ENCODE results near the gene NARS2. TPM values are rescaled to one million over a fixed set of nuclear protein-coding genes. Genes with fewer than 3 reads are reported as not detected.
A peak's percentile ranks its signal among the peaks of the same experiment; 100 is the strongest.

NARS2 gene
- total RNA-seq, 1 donor from 2014 or later: 15.6 TPM

GRCh38 chr11:78420255-78420764 lies 154.4 kb downstream of the NARS2 start:
- H3K9me3 ChIP-seq: no peaks in the 10 kb centered on the region
- ATAC-seq (peak; percentile 2 to 3), DNase-seq (peak; percentile 70)
- H3K27me3 ChIP-seq (ENCODE audit: low read depth): no peaks in the 10 kb centered on the region
- no peak overlapping the region for H3K4me3 ChIP-seq
- peaks cover 42% of the 10 kb centered on the region for H3K4me1 ChIP-seq
- TF ChIP-seq, protein P1, sequence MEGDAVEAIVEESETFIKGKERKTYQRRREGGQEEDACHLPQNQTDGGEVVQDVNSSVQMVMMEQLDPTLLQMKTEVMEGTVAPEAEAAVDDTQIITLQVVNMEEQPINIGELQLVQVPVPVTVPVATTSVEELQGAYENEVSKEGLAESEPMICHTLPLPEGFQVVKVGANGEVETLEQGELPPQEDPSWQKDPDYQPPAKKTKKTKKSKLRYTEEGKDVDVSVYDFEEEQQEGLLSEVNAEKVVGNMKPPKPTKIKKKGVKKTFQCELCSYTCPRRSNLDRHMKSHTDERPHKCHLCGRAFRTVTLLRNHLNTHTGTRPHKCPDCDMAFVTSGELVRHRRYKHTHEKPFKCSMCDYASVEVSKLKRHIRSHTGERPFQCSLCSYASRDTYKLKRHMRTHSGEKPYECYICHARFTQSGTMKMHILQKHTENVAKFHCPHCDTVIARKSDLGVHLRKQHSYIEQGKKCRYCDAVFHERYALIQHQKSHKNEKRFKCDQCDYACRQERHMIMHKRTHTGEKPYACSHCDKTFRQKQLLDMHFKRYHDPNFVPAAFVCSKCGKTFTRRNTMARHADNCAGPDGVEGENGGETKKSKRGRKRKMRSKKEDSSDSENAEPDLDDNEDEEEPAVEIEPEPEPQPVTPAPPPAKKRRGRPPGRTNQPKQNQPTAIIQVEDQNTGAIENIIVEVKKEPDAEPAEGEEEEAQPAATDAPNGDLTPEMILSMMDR (IDR thresholded peaks at IDR 0.05): peak; percentile 72
- intact Hi-C loops (cut with DNase I): no loop called here
- H3K36me3 ChIP-seq: no peaks in the 10 kb centered on the region
- peak overlapping the region; percentile 97 for H3K27ac ChIP-seq

- H3K27me3 ChIP-seq (ENCODE audit: low read depth): no peaks in the 10 kb centered on the region
- peak overlapping the region; percentile 97 for H3K27ac ChIP-seq
- H3K9me3 ChIP-seq: no peaks in the 10 kb centered on the region
- peaks cover 40% of the 10 kb centered on the region for H3K4me1 ChIP-seq
- no peaks in the 10 kb centered on the region for H3K36me3 ChIP-seq
- peak; percentile 50 for DNase-seq
- peak; percentile 12 to 16 for ATAC-seq
- TF ChIP-seq, protein P1 (IDR thresholded peaks at IDR 0.05): no peak
- intact Hi-C loops (cut with DNase I): loop anchor here (10.0 kb wide), 1 partner anchor 145 kb away; no protein-coding TSS in a partner anchor
- H3K4me3 ChIP-seq: no peak overlapping the region
Observed at GRCh38 chr11:78419327-78419726, 155.3 kb downstream of the NARS2 start.

DNA sequence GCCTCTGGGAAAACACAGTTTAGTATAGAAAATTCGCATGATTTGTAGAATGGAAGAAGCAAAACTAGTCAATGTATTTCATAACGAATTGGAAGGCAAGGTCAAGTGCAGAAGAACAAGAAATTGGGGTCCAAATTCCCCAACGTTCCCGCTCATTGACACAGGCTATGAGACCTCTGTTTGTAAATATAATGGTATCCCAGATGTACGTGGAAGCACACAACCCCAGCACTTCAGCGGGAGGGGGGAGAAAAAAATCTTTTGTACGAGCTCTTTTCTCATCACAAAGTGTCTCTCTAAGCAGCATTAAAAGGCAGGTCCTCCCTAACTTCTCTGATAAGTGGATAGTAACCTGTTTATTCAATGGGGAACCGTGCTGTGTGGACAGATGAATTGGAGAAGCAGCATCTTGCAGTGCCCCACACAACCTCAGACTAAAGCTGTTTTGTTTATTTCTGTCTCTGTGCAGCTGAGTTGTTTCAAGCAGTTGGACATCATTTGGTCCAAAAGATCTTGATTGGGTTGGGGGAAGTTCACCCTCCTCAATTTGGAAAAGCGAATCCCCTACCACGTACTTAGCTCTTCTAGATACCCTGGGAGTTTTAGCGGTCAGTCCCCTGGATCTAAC lies 156.0 kb downstream of the NARS2 start:
- no peaks in the 10 kb centered on the region for H3K9me3 ChIP-seq
- no peaks in the 10 kb centered on the region for H3K36me3 ChIP-seq
- TF ChIP-seq, protein P1 (IDR thresholded peaks at IDR 0.05): no peak
- no peak for DNase-seq
- H3K27me3 ChIP-seq (ENCODE audit: low read depth): no peaks in the 10 kb centered on the region
- H3K4me3 ChIP-seq: peak overlapping the region; percentile 86
- H3K27ac ChIP-seq: peak overlapping the region; percentile 97
- intact Hi-C loops (cut with DNase I): loop anchor here (10.0 kb wide), 1 partner anchor 146 kb away; no protein-coding TSS in a partner anchor
- H3K4me1 ChIP-seq: peaks cover 46% of the 10 kb centered on the region
- ATAC-seq: no peak

GRCh38 chr11:78417888-78418583 lies 156.6 kb downstream of the NARS2 start:
- ATAC-seq: peak; percentile 80 to 87
- peak; percentile 91 for DNase-seq
- no peaks in the 10 kb centered on the region for H3K36me3 ChIP-seq
- no peaks in the 10 kb centered on the region for H3K27me3 ChIP-seq (ENCODE audit: low read depth)
- peak overlapping the region; percentile 97 for H3K27ac ChIP-seq
- intact Hi-C loops (cut with DNase I): loop anchor here (10.0 kb wide), 1 partner anchor 147 kb away; no protein-coding TSS in a partner anchor
- peak overlapping the region; percentile 86 for H3K4me3 ChIP-seq
- TF ChIP-seq, protein P1 (IDR thresholded peaks at IDR 0.05): peak; percentile 15
- H3K9me3 ChIP-seq: no peaks in the 10 kb centered on the region
- H3K4me1 ChIP-seq: peaks cover 47% of the 10 kb centered on the region

DNA sequence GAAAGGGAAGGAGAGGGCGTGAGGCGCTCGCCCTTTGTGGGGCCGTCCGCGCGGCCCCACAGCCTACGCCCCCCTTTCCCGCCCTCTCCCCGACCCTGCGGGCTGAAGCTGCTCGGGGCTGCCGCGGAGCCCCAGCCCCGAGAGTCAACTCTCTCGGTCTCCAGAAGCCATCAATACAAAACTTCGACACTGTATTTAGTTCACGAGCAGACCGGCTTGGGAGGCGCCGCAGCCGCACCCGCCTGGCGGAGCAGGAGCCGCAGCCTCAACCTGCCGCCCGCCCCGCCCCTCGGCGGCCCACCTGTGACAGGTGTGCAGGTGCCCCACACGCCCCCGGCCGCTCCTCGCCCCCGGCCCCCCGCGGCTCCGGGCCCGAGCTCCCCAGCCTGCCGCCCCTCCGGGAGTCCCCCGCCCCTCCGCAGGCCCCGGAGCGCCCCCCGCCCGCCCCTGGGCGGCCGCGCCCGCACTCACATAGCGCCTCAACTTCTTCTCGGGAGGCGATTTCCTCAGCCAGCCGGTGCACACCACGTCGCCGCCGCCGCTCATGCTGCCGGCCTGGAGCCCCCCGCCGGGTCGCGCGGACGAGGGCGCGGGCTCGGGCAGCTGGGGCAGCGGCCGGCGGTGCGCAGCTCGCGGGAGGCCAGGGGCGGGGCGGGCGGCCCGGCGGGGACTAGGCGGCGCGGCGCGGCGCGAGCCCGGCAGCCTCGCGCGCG lies 157.3 kb downstream of the NARS2 start, which contains the start of gene GAB2:
GAB2 (minus strand) TSS at position 646 of the 713 bp plus-strand sequence; CDS start at position 546, 100 bp downstream.
- Histone ChIP-seq H3K4me3 (peak within 1 kb of the TSS; percentile 86), H3K27ac (peak within 1 kb of the TSS; percentile 97), H3K27me3 (ENCODE audit: low read depth) (no peaks in the 10 kb centered on the region), H3K4me1 (peaks cover 47% of the 10 kb centered on the region), H3K9me3 (no peaks in the 10 kb centered on the region), H3K36me3 (no peaks in the 10 kb centered on the region)
- intact Hi-C loops (cut with DNase I): loop anchor here (10.0 kb wide), 1 partner anchor 147 kb away; no protein-coding TSS in a partner anchor
- ATAC-seq (peak; percentile 7), DNase-seq (peak; percentile 61)
- TF ChIP-seq, protein P1 (IDR thresholded peaks at IDR 0.05): no peak
